Activated naive CD4-positive, alpha-beta T cell (primary cell): Measurements from ENCODE around the gene DUSP8.

Source experiments
- DNase-seq, 4 experiments: peaks; one replicate each; lab custom pipeline; 2025; lab: John Stamatoyannopoulos, UW

The DUSP8 gene

GRCh38 chr11:1565904-1566247 is 6.2 kb downstream of the DUSP8 start:
- DNase-seq, result no peak

DNA sequence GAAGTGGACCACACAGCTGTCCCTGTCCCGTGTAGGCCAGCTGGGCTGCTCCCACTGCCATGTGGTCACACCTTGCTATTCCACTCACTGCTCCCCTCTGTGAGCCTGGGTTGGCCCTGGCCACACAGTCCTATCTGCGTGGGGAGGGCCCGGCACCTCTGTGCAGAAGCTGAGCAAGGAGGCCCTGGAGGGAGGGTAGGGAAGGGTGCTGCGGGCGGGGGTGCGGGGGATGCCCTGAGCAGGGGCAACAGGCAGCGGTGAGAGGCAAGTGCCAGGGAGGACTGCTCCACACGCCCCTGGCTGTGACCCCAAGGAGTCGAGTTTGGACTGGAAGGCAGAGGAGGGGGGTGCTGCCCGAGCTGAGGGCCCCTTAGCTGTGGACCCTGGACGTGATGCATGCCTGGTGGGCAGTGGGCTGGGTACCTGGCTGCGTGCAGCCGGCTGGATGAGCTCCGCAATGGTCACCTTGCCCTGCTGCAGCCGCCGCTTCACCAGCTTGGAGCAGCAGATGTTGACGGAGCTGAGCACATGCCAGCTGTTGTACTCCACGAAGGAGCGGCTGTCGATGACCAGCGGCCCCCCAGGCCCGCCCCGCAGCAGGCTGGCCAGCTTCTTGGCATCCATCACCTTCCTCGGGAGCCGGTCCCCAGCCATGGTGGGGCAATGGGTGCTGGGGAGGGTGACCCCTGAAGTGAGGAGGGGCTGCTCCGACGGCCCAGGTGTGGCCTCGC is 6.7 kb downstream of the DUSP8 start:
- DNase-seq, result no peak

DNA sequence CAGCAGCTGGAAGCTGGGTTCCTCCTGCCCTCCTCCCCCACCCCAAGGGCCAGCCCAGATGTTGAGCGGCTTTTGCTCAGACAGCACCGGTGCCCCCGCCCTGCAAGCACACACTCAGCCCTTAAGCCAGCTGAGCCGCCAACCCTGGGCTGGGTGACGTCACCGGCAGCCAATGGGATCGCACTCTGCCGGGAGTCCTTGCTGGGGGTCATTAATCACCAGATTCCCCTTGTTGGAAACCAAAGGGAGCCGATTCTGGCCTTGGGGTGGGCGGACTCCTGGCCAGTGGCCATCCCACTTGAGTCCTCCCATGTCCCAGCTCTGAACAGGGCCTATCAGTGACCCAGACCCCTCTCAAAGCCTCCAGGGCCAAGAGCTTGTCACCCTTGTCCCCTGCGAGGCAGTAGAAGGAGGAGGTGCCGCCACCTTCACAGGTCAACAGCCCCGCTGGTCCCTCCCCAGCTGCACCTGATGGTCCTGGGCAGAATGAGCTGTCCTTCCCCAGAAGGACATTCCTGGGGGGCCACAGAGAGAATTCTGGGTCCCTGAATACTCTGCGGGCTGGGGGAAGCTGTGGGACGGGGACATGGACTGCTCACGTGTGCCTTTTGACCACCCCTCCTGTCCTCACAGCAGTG is 7.4 kb downstream of the DUSP8 start:
- DNase-seq, result no peak

GRCh38 chr11:1563697-1564534 is 8.2 kb downstream of the DUSP8 start:
- DNase-seq, result no peak

- no peak for DNase-seq
Observed at GRCh38 chr11:1563149-1563638, 8.9 kb downstream of the DUSP8 start.

DNA sequence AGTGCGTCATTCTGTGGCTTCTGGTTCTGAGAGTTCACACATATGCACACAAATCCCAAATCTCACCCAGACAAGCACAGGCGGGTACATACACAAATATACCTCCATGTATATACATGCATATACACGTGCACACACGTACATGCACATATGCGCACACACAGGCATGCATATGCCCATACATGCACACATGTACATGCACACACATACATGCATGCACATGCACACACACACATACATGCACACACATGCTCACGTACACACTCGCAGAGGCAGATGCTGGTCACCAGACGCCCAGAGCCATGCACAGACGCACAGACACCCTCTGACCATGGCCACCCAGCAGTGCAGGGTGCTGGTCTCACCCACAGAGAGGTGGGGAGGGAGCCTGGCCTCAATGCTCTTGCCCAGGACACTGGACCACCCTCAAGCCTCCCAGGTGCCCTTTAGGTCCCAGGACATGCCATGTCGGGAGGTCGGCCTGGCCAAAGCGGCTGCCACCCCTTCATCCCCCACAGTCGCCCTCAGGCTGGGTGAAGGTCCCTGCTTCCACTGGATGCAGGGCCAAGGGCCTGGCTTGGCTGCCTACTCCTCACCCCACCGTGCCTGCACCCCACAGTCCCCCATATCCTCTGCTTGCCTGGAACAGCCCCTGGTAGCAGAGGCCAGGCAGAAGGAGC is 9.5 kb downstream of the DUSP8 start:
- DNase-seq, result no peak

- DNase-seq, result no peak
Observed at GRCh38 chr11:1561955-1562354, 10.1 kb downstream of the DUSP8 start.

DNA sequence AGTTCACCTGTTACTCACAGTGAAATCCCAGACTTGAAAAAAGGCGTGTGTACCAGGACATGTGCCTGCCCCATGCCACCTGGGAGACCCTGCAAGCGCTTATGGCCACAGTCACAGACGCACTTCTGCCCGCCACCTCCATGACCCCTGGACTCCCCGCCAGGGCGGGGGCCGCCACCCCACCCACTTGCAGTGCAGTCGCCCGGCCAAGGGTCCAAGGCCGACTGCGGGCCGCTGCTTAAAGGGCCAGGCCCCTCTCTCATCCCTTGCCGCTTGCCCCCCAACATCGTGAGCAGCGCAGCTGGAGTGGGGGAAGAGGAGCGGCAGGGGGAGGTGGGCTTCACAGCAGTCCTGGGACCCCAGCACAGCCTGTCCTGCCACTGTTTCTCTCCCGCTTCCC is 10.8 kb downstream of the DUSP8 start:
- no peak for DNase-seq

GRCh38 chr11:1560649-1561251 is 11.3 kb downstream of the DUSP8 start:
- DNase-seq, result no peak

- no peak for DNase-seq
Observed at GRCh38 chr11:1560002-1560648, 11.9 kb downstream of the DUSP8 start.

GRCh38 chr11:1559111-1559951 is 12.7 kb downstream of the DUSP8 start:
- no peak for DNase-seq

- no peak for DNase-seq
Observed at GRCh38 chr11:1558775-1559110, 13.3 kb downstream of the DUSP8 start.

DNA sequence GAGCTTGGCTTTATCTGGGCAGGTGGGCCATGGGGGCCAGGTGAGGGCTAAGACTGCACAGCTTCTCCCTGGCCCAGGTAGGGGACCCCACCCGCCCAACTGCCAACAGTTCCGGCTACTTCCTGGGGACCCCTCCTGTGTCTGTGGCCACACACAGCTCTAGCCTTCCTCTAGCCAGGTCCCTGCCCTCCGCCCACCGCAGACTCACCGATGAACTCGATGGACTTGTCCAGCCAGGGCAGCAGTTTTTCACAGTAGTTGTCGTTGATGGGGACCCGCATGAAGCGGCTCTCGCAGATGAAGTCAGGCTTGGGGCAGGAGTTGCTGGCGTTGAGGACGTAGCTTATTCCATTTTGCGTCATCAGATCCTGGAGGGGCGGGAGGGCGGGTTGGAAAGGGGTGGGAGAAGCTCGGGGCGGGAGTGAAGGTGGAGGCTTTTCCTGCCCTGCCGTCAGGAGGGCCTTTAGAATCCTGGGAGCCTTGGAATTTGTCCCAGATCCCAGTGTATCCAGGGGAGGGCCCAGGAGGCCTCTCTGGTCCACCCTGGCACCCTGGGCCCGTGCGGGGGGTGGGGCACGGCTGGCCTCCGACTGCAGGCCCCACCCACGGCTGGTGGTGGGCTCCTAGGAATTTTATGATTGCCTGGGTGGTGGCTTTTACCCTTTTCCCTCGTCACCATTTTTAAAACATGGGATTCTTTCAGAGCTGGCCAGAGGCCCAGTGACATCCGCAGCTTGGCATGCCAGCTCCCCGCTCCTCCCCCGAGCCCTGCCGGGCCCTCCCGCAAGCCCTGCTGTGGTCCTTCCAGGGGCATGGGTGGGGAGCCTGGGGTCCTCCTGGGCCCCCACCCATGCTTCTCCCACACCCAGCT is 13.9 kb downstream of the DUSP8 start:
- no peak for DNase-seq

DNA sequence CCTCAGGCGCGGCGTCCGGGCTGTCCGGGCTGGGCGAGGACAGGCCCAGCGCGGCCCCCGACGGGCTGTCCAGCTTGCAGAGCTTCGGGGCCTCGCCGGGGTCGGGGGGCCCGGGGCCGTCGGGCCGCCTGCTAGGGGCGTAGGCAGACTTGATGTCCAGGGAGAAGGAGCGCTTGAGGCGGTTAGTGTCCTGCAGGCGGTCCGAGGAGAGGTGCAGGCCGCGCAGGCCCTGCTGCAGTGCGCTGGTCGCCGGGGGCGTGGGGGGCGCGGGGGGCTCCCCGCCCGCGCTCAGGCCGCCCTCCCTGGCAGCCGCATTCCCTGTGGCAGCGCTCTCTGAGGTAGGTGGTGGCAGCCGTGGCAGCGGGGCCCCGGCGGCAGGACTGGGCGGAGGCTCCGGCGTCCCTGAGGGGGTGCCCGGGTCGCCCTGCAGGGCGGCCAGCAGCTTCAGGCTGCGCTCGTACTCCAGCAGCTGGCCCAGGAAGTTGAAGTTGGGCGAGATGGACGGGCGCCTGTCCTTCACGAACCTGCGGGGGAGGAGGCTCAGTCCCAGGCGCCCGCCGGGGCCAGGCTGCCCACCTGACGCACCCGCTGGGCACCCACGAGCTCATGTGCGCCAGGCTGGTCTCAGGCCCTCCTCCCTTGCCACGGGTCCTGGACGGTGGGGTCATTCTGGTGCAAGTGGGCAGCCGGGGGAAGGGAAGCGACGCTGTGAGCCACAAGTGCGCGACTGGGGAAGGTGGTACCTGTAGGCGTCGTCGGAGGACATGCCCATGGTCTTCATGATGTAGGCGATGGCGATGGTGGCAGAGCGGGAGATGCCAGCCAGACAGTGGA is 14.8 kb downstream of the DUSP8 start:
- DNase-seq, result no peak

DNA sequence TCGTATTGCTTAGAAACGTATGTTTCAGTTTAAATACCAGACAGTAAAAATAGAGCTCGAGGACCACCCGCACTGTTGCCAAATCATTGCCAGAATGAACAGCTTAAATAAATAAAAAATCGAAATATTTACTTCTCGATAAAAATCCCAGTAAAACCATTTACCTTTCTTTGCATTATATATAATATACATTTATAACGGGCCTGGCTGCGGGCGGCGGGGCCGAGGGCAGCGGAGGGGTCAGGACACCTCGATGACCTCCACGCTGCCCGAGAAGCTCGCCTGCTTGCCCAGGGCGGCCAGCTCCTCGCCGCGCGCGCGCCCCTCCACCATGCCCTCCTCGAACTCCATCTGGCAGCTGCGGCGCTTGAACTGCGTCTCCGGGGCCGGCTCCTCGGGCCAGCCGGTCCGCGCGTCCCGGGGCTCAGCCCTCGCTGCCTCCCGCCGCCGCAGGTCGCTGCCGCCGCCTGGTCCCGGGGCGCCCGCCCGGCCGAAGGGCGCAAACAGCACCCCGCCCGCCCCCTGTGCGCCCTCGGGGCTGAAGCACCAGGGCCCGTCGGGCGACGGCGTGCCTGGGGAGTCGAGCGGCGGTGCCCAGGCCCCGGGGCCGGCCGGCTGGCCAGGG is 15.7 kb downstream of the DUSP8 start:
- DNase-seq, result no peak

- DNase-seq, result no peak
Observed at GRCh38 chr11:1555713-1556153, 16.3 kb downstream of the DUSP8 start.

DNA sequence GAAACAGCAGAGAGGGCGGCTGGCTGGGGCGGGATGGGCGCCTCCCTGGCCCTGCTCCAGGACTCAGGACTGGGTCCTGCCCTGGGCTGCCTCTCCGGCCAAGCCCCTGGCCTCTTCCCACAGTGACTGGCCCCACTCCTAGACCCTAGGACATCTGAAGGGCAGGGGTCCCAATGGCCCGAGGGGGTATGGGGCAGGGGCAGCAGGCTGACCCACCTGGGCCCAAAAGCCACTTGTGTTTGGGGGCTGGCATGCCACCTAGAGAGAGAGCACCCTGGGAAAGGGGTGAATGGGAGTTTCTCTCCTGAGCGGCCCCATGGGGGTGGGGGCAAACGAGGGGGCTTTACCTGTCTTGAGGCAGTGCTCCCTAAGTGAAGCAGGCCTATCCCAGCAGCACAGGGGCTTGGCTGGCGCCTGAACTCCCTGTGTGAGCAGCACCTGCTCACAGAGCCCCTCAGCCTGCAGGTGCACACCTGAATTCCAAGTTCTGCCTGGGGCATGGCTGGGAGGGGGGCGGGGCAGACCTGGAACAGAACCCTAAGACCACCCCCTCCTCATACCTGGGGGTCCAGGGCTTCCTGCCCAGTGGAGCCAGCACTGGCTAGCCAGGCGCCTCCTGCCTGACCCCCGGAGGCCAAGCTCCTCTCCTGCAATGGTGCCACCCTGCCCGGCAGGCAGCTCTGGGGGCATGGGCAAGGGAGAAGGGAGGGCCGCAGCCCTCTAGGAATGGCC is 16.9 kb downstream of the DUSP8 start:
- no peak for DNase-seq
